ENCODE measurements around the gene MYCBP2. TPM values are rescaled to one million over a fixed set of nuclear protein-coding genes. Genes with fewer than 3 reads are reported as not detected.

Gene MYCBP2
- total and polyA plus RNA-seq, 4 donors, result 108 to 243 (median 159) TPM

DNA sequence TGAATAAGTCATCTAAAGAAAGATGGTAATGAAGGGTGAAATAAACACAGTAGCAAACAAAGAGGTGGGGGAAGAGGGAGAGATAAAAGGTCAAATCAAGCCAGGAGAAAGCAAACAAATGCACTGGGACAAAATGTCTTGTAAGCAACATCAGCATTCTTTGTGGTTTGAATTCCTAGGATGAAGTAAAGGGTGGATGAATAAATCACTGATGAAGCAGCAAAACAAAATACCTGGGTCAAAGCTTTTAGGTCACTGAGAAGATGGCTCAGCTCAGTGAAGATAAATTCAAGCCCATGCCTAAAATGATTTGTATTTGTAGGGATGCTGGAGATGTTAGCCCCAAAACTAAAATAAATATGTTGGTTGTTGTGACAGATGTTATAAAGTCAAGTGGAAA is 213.4 kb downstream of the MYCBP2 start:
- H3K27me3 ChIP-seq (ENCODE audit: control insufficient read depth, insufficient read depth, low read length), result no peaks in the 10 kb centered on the region
- no peaks in the 10 kb centered on the region for H3K4me1 ChIP-seq (ENCODE audit: control insufficient read depth, insufficient read depth, low read length)
- H3K36me3 ChIP-seq (ENCODE audit: control insufficient read depth, insufficient read depth, low read length), result no peaks in the 10 kb centered on the region
- no peak for DNase-seq (ENCODE audit: low read depth in 4 of 6, low spot score in 6 of 6)
- no peak overlapping the region for H3K4me3 ChIP-seq (ENCODE audit: low read depth, low read length)
- no peak overlapping the region for H3K27ac ChIP-seq (ENCODE audit: low read depth, low read length)
- no peaks in the 10 kb centered on the region for H3K9me3 ChIP-seq (ENCODE audit: control insufficient read depth, insufficient read depth, low read length)

DNA sequence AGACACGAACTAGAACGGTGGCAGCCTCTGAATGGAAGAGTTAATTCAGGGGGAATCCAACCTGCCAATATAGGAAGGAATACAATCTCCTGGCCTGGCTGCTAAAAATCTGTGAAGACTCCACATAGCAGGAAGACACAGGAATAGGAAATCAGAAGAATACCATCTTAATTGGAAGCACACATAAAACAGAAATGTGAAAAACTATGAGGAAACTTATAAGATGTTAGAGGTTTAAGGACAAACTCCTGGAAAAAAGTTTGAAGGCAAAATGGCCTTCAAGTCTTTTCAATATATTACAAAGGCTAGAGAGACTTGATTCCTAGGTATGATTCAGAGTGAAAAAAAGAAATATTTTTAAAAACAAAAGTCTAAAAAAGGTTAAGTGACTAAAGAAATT is 221.8 kb downstream of the MYCBP2 start:
- Histone ChIP-seq H3K9me3 (ENCODE audit: control insufficient read depth, insufficient read depth, low read length) (no peaks in the 10 kb centered on the region), H3K36me3 (ENCODE audit: control insufficient read depth, insufficient read depth, low read length) (no peaks in the 10 kb centered on the region), H3K27me3 (ENCODE audit: control insufficient read depth, insufficient read depth, low read length) (no peaks in the 10 kb centered on the region), H3K27ac (ENCODE audit: low read depth, low read length) (no peak overlapping the region), H3K4me1 (ENCODE audit: control insufficient read depth, insufficient read depth, low read length) (no peaks in the 10 kb centered on the region), H3K4me3 (ENCODE audit: low read depth, low read length) (no peak overlapping the region)
- DNase-seq (ENCODE audit: low read depth in 4 of 6, low spot score in 6 of 6), result no peak
- WGBS (ENCODE audit: insufficient coverage), result no CpG with 5 or more reads among the region's 2 CpGs

DNA sequence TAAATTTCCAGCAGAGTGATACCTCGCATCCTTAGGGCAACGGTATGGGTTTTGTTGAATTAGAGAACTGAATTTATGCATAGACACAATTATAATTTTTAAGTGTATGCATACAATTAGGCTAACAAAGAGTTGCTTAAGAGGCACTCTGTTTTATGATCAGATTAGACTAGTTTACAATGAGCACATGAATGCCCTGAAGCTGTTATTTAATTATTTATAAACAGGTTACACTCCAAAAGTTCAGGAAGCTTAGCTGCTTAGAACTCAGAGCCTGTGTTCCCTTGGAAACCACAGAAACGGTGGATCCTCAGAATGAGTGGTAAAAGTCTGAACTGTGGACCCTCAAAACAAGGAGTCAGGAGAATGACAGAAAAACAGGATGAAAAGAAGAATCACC is 227.5 kb downstream of the MYCBP2 start:
- Histone ChIP-seq H3K36me3 (ENCODE audit: control insufficient read depth, insufficient read depth, low read length) (peaks cover 6% of the 10 kb centered on the region), H3K4me3 (ENCODE audit: low read depth, low read length) (no peak overlapping the region), H3K27me3 (ENCODE audit: control insufficient read depth, insufficient read depth, low read length) (no peaks in the 10 kb centered on the region), H3K9me3 (ENCODE audit: control insufficient read depth, insufficient read depth, low read length) (no peaks in the 10 kb centered on the region), H3K27ac (ENCODE audit: low read depth, low read length) (no peak overlapping the region), H3K4me1 (ENCODE audit: control insufficient read depth, insufficient read depth, low read length) (no peaks in the 10 kb centered on the region)
- DNase-seq (ENCODE audit: low read depth in 4 of 6, low spot score in 6 of 6), result no peak
- 43% methylated on average over 1 of the region's 3 CpGs for WGBS (ENCODE audit: insufficient coverage)

DNA sequence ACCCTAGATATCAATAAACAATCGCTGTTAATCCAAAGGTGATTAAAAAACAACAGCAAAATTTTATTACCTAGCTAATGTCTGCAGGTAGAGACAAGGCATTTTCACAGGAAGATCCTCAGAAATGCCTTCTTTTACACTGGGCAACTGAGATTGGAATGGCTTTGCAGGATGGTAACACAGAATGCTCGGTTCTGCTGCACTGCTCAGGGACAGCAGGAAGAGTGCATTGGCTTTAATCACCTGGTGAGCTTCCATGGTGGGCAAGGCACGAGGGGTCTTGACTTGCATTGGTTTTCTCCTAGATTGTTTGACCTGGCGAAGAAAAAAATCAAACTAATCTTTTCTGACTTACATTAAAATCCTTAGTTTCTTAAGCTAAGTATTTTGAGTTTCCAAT is 231.6 kb downstream of the MYCBP2 start:
- no peaks in the 10 kb centered on the region for H3K9me3 ChIP-seq (ENCODE audit: control insufficient read depth, insufficient read depth, low read length)
- WGBS (ENCODE audit: insufficient coverage), result 85% methylated on average over 2 of the region's 4 CpGs
- no peak overlapping the region for H3K4me3 ChIP-seq (ENCODE audit: low read depth, low read length)
- peaks cover 9% of the 10 kb centered on the region for H3K36me3 ChIP-seq (ENCODE audit: control insufficient read depth, insufficient read depth, low read length)
- no peaks in the 10 kb centered on the region for H3K4me1 ChIP-seq (ENCODE audit: control insufficient read depth, insufficient read depth, low read length)
- DNase-seq (ENCODE audit: low read depth in 4 of 6, low spot score in 6 of 6), result no peak
- H3K27me3 ChIP-seq (ENCODE audit: control insufficient read depth, insufficient read depth, low read length), result no peaks in the 10 kb centered on the region
- no peak overlapping the region for H3K27ac ChIP-seq (ENCODE audit: low read depth, low read length)

DNA sequence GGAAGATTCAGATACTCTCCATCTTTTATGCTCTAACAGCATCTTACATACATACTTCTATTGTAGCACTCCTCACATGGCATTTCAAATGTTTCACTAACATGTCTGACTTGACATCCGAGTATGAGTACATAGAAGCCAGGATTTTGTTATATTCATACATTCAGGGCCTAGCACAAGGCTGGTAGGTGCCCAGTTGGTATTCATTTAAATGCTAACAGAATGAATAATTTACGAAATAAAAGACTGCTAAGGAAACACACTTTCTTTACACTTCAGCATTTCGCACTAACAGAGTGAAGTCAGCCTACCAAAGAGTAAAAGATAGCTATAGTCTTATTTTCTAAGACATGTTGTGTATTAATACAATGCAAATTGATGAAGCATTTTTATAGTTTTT is 232.1 kb downstream of the MYCBP2 start:
- H3K4me1 ChIP-seq (ENCODE audit: control insufficient read depth, insufficient read depth, low read length), result no peaks in the 10 kb centered on the region
- no CpG with 5 or more reads among the region's 3 CpGs for WGBS (ENCODE audit: insufficient coverage)
- H3K4me3 ChIP-seq (ENCODE audit: low read depth, low read length), result no peak overlapping the region
- no peak for DNase-seq (ENCODE audit: low read depth in 4 of 6, low spot score in 6 of 6)
- H3K27ac ChIP-seq (ENCODE audit: low read depth, low read length), result no peak overlapping the region
- H3K36me3 ChIP-seq (ENCODE audit: control insufficient read depth, insufficient read depth, low read length), result peaks cover 9% of the 10 kb centered on the region
- no peaks in the 10 kb centered on the region for H3K9me3 ChIP-seq (ENCODE audit: control insufficient read depth, insufficient read depth, low read length)
- no peaks in the 10 kb centered on the region for H3K27me3 ChIP-seq (ENCODE audit: control insufficient read depth, insufficient read depth, low read length)

DNA sequence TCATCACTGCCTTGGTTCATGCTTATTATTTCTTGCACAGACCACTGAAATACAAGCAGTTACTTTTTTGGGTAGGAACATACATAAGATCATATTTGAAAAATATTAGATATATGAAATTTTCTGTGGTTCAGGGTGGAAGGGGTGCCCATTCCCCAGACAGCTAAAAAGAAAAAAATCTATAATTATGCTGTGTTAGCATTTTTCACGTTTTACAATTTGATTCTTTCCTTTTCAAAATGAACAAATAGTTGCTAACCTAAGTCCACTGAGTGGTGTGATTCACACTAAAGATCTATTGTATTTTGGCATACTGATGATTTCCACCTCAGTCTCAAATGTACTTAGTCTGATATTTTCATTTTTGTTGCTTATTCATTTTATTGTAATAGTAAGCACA is 233.2 kb downstream of the MYCBP2 start:
- no peak overlapping the region for H3K27ac ChIP-seq (ENCODE audit: low read depth, low read length)
- peaks cover 8% of the 10 kb centered on the region for H3K36me3 ChIP-seq (ENCODE audit: control insufficient read depth, insufficient read depth, low read length)
- H3K4me1 ChIP-seq (ENCODE audit: control insufficient read depth, insufficient read depth, low read length), result no peaks in the 10 kb centered on the region
- no CpG with 5 or more reads among the region's 1 CpG for WGBS (ENCODE audit: insufficient coverage)
- no peak overlapping the region for H3K4me3 ChIP-seq (ENCODE audit: low read depth, low read length)
- no peak for DNase-seq (ENCODE audit: low read depth in 4 of 6, low spot score in 6 of 6)
- no peaks in the 10 kb centered on the region for H3K27me3 ChIP-seq (ENCODE audit: control insufficient read depth, insufficient read depth, low read length)
- H3K9me3 ChIP-seq (ENCODE audit: control insufficient read depth, insufficient read depth, low read length), result no peaks in the 10 kb centered on the region

DNA sequence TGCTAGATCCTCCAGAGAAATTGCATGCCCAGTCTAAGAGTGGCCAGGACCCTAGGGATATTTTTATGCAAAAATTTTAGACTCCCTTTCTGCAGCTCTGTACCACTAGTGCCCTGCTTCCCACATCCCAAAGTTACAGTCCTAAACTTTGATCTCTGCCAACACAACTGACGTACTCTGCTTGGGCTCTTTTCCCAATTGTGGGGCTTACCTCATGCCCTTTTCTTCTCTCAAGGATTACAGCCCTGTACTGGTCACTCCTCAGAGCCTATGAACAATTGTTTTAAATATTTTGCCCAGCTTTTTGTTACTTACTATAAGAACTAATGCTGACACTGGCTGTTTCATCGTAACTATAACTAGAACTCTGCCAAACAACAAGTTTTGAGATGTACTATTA is 242.1 kb downstream of the MYCBP2 start:
- Histone ChIP-seq H3K27me3 (ENCODE audit: control insufficient read depth, insufficient read depth, low read length) (no peaks in the 10 kb centered on the region), H3K4me3 (ENCODE audit: low read depth, low read length) (no peak overlapping the region), H3K27ac (ENCODE audit: low read depth, low read length) (no peak overlapping the region), H3K4me1 (ENCODE audit: control insufficient read depth, insufficient read depth, low read length) (no peaks in the 10 kb centered on the region), H3K36me3 (ENCODE audit: control insufficient read depth, insufficient read depth, low read length) (peaks cover 5% of the 10 kb centered on the region), H3K9me3 (ENCODE audit: control insufficient read depth, insufficient read depth, low read length) (peaks cover 3% of the 10 kb centered on the region)
- 92% methylated on average over 1 of the region's 2 CpGs for WGBS (ENCODE audit: insufficient coverage)
- no peak for DNase-seq (ENCODE audit: low read depth in 4 of 6, low spot score in 6 of 6)

DNA sequence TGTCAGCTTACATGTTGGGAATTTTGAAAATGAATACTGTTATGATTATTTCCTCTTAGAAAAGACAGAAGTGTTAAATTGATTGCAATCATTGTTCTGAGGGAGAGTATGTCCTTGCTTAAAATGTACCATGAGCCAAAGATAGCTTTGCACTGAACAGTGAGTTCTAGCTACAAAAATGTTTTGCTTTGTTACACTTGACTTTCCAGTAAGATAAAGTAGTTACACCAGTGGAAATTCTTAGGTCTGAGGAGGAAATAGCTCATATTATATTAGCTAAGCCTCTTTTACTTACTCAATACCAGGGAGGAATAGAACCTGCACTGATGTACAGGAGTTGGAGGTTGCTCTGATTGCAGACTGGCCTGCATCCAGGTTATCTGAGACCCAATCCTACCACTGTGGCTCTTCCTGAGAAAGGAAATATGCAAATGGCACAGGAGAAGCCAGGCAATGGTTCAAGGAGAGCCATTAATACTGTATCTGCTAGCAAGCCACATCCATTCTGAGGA is 246.9 kb downstream of the MYCBP2 start:
- H3K36me3 ChIP-seq (ENCODE audit: control insufficient read depth, insufficient read depth, low read length), result peaks cover 7% of the 10 kb centered on the region

DNA sequence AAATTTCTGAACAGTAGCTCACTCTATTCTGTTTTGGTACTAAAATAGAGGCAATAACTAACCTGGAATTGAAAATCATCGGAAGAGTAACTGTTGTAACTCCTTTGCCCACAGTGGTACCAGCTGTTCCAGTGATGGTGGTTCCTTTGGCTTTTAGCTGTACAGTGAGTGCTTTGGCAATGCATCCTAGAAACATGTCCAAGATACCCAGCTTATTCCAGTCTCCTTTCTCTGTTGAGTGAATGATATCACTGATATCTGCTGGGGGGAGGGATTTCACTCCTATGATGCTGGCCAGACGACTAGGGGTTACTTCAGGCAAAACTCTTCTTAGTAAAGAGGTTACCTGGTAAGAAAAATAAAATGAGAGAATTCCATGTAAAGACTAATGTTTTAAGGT is 259.4 kb downstream of the MYCBP2 start:
- H3K9me3 ChIP-seq (ENCODE audit: control insufficient read depth, insufficient read depth, low read length), result no peaks in the 10 kb centered on the region
- no peak overlapping the region for H3K4me3 ChIP-seq (ENCODE audit: low read depth, low read length)
- no CpG with 5 or more reads among the region's 2 CpGs for WGBS (ENCODE audit: insufficient coverage)
- H3K36me3 ChIP-seq (ENCODE audit: control insufficient read depth, insufficient read depth, low read length), result peaks cover 16% of the 10 kb centered on the region
- H3K4me1 ChIP-seq (ENCODE audit: control insufficient read depth, insufficient read depth, low read length), result no peaks in the 10 kb centered on the region
- no peak for DNase-seq (ENCODE audit: low read depth in 4 of 6, low spot score in 6 of 6)
- no peaks in the 10 kb centered on the region for H3K27me3 ChIP-seq (ENCODE audit: control insufficient read depth, insufficient read depth, low read length)
- H3K27ac ChIP-seq (ENCODE audit: low read depth, low read length), result no peak overlapping the region

More for the DNA sequence above, 246.9 kb downstream of the MYCBP2 start:
- no peaks in the 10 kb centered on the region for H3K4me1 ChIP-seq (ENCODE audit: control insufficient read depth, insufficient read depth, low read length)
- no peak overlapping the region for H3K4me3 ChIP-seq (ENCODE audit: low read depth, low read length)
- DNase-seq (ENCODE audit: low read depth in 4 of 6, low spot score in 6 of 6), result no peak
- H3K27ac ChIP-seq (ENCODE audit: low read depth, low read length), result no peak overlapping the region
- no peaks in the 10 kb centered on the region for H3K27me3 ChIP-seq (ENCODE audit: control insufficient read depth, insufficient read depth, low read length)
- H3K9me3 ChIP-seq (ENCODE audit: control insufficient read depth, insufficient read depth, low read length), result no peaks in the 10 kb centered on the region

DNA sequence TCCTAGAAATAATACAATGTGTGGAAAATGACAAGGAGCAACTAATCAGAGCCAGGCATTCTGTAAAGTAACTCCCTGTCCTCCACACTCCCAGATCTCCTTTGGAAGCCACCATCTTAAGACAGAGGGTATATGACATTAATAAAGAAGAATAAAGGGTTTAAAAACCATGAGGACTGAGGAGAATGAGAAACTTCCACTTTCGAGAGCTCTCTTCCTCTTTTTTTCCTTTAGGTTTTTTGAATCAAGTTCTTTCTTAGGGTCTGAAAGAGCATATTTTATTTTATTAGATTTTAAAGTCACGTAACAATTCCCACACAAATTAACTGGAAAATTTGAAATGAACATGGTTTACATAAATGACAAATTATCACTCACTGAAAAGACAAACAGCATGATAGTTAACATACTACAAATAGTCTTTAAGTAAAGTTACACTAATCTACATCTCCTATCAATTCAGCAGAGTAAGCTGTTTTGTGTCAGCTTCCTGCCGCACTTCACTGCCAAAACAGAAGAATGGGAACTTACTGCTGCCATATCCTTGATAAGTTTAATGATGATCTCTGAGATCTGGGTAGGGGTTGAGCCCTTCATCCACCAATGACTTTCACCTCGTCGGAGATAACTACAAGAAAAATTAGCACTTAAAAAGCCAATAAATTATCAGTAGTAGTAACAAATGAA is 261.3 kb downstream of the MYCBP2 start:
- Histone ChIP-seq H3K4me1 (ENCODE audit: control insufficient read depth, insufficient read depth, low read length) (no peaks in the 10 kb centered on the region), H3K27ac (ENCODE audit: low read depth, low read length) (no peak overlapping the region), H3K4me3 (ENCODE audit: low read depth, low read length) (no peak overlapping the region), H3K36me3 (ENCODE audit: control insufficient read depth, insufficient read depth, low read length) (peaks cover 16% of the 10 kb centered on the region), H3K9me3 (ENCODE audit: control insufficient read depth, insufficient read depth, low read length) (no peaks in the 10 kb centered on the region), H3K27me3 (ENCODE audit: control insufficient read depth, insufficient read depth, low read length) (no peaks in the 10 kb centered on the region)
- DNase-seq (ENCODE audit: low read depth in 4 of 6, low spot score in 6 of 6), result peak in 1 of 6 donors; percentile 1
- no CpG with 5 or more reads among the region's 5 CpGs for WGBS (ENCODE audit: insufficient coverage)
